Kidney capillary endothelial cell (primary cell): ENCODE data around the gene BTBD16.
A peak's percentile ranks its signal among the peaks of the same experiment; 100 is the strongest.

Experiments used
- DNase-seq: peaks from one replicate; pipeline ENCODE4 v3.0.0-alpha.2; 2018; ENCODE audit warnings: low spot score

Gene BTBD16

DNA sequence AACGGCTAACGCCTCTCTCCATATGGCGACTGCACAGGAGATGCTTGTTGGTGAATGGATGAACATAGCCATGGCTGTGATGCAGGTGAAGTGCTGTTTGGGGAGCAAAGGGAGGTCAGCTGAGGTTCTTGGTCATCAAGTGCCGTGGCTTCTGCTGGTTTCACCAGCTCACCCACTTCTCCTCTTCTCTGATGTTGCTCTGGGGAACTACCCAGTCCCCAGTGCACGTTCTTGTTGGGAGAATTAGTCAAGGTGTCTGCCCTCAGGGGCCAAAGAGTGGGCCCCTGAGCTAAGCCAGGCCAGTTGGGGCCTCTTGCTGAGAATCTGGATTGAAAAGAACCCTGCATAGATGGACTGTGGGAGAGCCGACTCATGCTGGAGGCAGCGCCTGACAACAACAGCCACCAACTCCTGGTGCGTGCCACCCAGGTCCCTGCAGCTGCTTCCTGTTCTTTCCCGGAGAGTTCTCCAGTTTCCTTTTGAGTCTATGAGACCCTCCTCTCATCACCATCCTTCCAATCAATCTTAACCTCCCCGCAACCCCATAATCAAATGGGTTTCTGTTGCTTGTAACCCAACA is 3.0 kb downstream of the BTBD16 start:
- no peak for DNase-seq

GRCh38 chr10:122276611-122277208 is 5.6 kb downstream of the BTBD16 start:
- no peak for DNase-seq

DNA sequence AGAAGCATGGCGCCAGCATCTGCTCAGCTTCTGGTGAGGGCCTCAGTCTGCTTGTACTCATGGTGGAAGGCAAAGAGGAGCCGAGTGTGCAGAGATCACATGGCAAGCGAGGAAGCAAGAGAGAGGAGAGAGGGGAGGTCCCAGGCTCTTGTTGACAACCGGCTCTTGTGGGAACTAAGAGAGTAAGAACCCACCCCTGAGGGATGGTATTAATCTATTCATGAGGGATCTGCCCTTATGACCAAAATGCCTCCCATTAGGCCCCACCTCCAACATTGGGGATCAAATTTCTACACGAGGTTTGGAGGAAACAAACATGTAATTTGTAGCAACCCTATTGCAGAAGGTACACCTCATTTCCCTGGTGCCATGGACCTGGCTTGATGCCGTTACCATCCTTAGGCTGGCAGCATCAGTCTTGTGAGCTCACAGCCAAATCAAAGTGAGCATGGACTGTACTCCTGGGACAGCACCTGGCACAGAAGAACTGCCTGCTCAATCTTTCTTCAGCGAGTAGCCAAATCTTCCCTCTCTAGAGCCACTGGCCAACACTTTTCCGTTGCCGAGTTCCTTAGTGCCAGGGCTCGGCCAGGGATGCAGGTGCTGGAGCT is 6.5 kb downstream of the BTBD16 start:
- DNase-seq: no peak

- peak; percentile 68 for DNase-seq
Observed at GRCh38 chr10:122279725-122280141, 8.6 kb downstream of the BTBD16 start.

DNA sequence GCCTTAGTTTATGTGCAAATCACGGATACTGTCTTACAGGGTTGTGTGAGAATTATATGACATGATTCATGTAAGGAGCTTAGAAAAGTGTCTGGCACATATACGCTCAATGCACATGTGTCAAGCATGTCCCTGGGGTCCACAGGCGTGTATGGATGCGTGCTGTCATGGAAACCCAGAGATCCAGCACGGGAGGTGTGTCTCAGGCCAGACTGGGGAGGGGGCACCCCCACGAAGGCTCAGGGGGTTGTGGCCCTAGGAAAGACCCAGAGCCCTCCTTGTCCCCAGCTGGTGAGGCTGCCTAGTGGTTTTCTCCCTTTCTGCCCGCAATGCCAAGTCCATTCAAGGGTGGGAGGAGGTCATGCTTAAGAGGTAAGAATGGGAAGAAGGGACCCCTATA is 9.1 kb downstream of the BTBD16 start:
- DNase-seq: no peak

- no peak for DNase-seq
Observed at GRCh38 chr10:122281018-122281626, 10.0 kb downstream of the BTBD16 start.

GRCh38 chr10:122281751-122282150 is 10.7 kb downstream of the BTBD16 start:
- no peak for DNase-seq

DNA sequence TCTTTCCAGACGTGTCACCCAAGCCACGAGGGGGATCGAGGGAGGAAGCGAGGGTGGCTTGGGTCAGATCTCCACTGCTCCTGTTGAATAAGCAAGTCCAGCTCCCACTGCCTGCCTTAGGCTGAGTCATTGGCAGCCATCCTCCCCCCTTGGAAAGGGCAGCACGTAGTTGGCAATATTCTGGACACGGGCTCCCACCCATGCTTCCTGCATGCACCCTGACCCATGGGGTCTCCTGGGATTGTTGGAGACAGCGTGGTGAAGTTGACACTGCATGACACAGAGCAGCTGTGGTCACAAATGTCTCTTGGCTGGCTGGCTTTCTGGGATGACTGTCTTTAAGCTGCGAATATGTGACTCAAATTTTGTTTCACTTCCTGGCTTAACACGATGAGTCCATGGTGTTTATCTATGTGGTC is 11.2 kb downstream of the BTBD16 start:
- DNase-seq: peak; percentile 53

DNA sequence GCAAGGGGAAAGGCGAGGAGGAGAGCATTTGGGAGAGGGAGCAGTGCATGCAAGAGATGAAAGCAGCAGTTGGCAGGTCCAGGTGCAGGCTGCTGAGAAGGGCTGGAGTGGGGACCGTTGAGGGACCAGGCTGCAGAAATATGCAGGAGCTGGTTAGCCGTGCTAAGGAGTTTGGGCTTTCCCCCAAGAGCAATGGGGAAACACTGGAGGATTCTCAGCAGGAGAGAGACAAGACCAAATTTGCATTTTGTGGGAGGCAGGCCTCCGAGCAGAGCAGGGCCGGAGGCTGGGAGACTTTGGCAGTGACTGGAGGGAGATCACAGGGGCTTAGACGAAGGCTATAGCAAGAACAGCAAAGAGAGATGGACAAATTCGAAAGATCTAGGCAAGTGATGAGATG is 11.8 kb downstream of the BTBD16 start:
- DNase-seq: no peak

DNA sequence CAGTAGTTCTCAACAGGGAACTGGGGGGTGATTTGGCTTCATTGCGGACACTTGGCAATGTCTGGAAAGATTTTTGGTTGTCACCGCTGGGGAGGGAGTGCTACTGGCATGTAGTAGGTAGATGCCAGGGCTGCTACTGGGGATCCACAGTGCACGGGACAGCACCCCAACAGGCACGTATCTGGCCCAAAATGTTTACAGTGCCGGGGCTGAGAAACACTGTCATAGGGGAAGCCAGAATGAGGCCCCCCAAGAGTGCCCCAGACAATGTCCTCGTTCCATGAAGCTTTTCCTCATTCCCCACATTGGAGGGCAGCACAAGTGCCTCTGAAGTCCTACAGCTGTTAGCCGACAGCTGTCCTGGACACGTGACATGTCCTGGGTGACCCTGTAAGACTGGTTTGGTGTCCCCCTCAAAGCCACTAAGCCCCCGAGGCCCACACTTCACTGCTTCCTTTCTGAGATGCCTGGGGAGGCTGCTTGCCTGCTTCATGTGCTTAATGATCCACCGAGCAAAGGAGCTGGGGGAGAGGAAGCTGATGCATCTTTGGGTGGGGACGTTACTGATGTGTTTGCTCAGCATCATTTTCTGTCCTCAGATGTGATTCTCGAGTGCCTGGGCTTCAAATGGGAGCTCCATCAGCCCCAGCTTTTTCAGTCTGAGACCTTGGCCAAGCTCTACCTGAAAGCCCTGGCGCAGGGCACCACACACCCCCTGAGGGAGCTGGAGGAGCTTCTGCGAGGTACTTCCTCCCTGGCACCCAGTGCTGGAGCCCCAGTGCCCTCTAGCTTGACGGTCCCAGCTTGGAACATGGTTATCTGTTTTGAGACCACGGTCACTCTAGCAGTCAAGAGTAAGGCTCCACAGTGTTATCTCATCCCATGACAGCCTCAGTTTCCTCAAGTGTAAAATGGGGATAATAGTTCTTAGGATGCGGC is 14.7 kb downstream of the BTBD16 start:
- DNase-seq: no peak

GRCh38 chr10:122286867-122287266 is 15.8 kb downstream of the BTBD16 start:
- no peak for DNase-seq

DNA sequence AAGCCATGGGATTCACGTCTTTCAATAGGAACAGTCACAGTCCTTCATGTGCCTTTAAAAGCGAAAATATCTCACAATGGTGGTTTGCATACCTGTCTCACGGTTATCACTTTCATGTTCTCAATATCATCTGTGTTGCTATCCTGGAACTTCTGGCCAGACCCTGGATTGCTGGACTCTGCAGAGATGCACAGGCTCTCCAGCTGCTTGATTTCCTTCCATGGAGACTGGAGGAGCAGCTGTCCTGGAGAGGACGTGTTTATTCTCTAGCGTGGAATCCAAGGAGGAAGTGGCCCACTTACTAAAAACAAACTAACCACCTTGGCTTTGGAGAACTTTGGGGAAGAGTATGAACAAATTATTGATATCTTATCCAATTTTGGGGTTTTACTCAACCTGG is 16.5 kb downstream of the BTBD16 start:
- no peak for DNase-seq

DNA sequence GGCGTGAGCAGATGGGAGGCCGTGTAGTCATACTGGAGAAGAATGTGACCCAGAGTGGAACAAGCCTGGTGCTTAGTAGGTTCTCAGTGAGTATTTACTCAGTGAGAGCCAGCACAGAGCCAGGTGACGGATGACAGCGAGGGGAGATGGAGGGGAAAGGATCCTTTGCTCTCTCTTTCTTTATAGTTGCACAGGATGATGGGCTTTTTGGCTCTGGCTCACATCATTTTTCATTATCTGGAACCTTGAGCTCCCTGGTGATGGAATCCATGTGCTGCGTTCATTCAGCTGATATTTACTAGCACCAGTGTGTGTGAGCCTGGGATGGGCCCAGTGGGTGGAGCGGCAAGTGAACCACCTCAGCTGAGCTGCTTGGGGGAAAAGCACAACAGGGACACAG is 17.2 kb downstream of the BTBD16 start:
- DNase-seq: no peak

GRCh38 chr10:122288917-122289316 is 17.8 kb downstream of the BTBD16 start:
- DNase-seq: no peak

- DNase-seq: no peak
Observed at GRCh38 chr10:122290334-122290733, 19.2 kb downstream of the BTBD16 start.

DNA sequence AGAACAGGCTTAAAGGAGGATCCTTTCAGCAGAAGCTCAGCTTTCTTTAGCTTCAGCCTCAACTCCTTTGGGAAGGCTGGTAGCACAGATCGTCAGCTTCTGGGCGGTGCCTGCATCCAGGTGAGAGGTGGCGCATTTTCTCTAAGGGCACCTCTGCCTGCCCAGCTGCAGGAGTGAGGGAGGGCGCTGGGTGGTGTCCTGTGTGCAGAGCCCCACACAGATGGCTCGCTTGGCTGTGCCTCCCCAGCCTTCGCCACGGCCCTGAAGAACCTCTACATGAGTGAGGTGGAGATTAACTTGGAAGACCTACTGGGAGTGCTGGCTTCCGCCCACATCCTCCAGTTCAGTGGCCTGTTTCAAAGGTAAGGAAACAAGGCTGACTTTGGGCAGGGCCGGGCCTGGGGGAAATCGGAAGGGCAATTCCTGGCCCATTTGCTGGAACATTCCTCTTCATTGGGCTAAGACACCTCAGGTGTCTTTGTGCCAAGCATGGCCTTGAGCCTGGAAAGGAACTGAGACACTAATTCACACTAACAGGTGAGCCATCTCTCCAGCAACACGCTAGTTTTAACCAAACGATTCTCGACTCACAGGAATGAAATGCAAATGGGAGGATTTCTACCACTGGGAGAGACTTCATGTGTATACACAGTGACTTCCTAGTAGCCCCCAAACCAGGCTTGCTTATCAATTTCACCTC is 19.9 kb downstream of the BTBD16 start:
- DNase-seq: no peak

GRCh38 chr10:122291739-122292138 is 20.6 kb downstream of the BTBD16 start:
- no peak for DNase-seq

DNA sequence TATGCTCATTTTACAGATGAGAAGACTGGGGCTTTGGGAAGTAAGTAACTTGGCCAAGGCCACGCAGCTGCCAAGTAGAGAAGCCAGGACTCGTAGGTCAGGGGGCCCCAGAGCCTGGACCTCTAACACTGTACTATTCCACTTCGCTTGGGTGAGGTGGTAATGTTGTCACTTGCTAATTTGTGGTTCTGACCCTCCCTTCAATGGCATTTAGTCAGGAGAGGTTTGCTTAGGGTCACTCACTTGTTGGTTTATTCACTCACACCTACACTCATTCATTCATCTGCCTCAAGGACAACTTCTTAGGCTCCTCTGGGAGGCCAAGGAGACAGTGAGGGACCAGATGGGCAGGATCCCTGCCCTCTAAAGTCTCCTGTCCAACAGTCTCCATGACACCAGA is 21.3 kb downstream of the BTBD16 start:
- DNase-seq: no peak

- DNase-seq: peak; percentile 28
Observed at GRCh38 chr10:122293156-122293960, 22.3 kb downstream of the BTBD16 start.

GRCh38 chr10:122293961-122294380 is 22.9 kb downstream of the BTBD16 start:
- no peak for DNase-seq
